OCI-LY1 (cell line): ENCODE results near the gene CRYBG1.

Experiments used
- EZH2 ChIP-seq: fragments of 200-600 bp; sonication (generic), shearing (Covaris generic); IDR thresholded peaks from 2 replicates; pipeline ENCODE4 v1.8.0; 2017; ENCODE audit warnings: borderline replicate concordance, mixed run types, mild to moderate bottlenecking, antibody characterized with exemption, low read length, moderate library complexity, mixed read lengths
- TF ChIP-seq, protein P1 (sequence below): fragments of 200-600 bp; sonication (generic), shearing (Covaris generic); IDR thresholded peaks from 2 replicates; pipeline ENCODE4 v1.5.1; 2017; ENCODE audit warnings: mild to moderate bottlenecking, antibody characterized with exemption, low read length, moderate library complexity, mixed read lengths

DNA sequence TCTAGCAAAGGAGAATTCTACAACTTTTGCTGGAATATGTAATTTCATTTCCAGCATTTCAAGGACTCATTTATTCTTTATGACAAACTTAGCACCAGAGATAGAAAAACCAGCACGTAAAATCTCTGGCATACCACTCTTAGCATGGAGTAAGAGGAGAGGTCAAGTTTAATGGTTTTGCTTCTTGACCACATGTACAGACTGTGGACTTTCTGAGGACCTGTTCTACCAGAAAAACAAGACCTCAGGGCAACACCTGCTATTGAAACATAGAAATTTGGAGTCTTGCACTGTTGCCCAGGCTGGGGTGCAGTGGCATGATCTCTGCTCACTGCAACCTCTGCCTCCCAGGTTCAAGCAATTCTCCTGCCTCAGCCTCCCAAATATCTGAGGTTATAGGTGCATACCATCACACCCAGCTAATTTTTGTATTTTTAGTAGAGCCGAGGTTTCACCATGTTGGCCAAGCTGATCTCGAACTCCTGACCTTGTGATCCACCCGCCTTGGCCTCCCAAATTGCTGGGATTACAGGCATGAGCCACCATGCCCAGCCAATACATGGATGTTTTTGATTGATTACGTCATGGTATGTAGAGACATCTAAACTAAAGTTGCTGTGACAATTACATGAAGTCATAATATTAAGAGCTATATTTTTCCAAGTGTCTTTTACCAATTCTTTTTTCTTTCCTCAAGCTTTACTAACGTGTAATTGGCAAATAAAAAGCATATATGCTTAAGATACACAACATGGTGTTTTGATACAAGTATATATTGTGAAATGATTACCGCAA, 36.1 kb downstream of the CRYBG1 start:
- TF ChIP-seq, protein P1, sequence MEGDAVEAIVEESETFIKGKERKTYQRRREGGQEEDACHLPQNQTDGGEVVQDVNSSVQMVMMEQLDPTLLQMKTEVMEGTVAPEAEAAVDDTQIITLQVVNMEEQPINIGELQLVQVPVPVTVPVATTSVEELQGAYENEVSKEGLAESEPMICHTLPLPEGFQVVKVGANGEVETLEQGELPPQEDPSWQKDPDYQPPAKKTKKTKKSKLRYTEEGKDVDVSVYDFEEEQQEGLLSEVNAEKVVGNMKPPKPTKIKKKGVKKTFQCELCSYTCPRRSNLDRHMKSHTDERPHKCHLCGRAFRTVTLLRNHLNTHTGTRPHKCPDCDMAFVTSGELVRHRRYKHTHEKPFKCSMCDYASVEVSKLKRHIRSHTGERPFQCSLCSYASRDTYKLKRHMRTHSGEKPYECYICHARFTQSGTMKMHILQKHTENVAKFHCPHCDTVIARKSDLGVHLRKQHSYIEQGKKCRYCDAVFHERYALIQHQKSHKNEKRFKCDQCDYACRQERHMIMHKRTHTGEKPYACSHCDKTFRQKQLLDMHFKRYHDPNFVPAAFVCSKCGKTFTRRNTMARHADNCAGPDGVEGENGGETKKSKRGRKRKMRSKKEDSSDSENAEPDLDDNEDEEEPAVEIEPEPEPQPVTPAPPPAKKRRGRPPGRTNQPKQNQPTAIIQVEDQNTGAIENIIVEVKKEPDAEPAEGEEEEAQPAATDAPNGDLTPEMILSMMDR = no peak
- TF ChIP-seq EZH2 = no peak
